HepG2 (cell line): ENCODE data around the gene ARHGEF1. TPM values are rescaled to one million over a fixed set of nuclear protein-coding genes. Genes with fewer than 3 reads are reported as not detected.

Experiments used
- CBX2 ChIP-seq, 2 experiments: fragments of 200-600 bp in 1 of 2; sonication (generic); formaldehyde crosslinking in 1 of 2; IDR thresholded peaks; 2 replicates each; pipeline versions ENCODE4 v1.7.0 to v1.8.1; 2018 to 2022; ENCODE audit warnings: low read depth in 2 of 2, low read length in 1 of 2, mild to moderate bottlenecking in 1 of 2, missing genetic modification reagents in 1 of 2
- FOXO4 ChIP-seq: sonication (generic); formaldehyde crosslinking; conservative IDR thresholded peaks from 2 replicates; pipeline ENCODE4 v1.8.1; 2023; ENCODE audit warnings: missing genetic modification reagents
- HDAC2 ChIP-seq: sonication (generic); formaldehyde crosslinking; IDR thresholded peaks from 2 replicates; pipeline ENCODE4 v1.4.0; 2020; ENCODE audit warnings: missing genetic modification reagents
- IRF1 ChIP-seq: sonication (generic); formaldehyde crosslinking; IDR thresholded peaks from 2 replicates; pipeline ENCODE4 v1.4.0; 2020; ENCODE audit warnings: low read depth, mild to moderate bottlenecking, missing genetic modification reagents
- KIAA2018 ChIP-seq: sonication (generic); formaldehyde crosslinking; IDR thresholded peaks from 2 replicates; pipeline ENCODE4 v1.5.0; 2020; ENCODE audit warnings: mild to moderate bottlenecking, missing genetic modification reagents, borderline replicate concordance
- MED13 ChIP-seq: sonication (generic); formaldehyde crosslinking; IDR thresholded peaks from 2 replicates; pipeline ENCODE4 v1.5.0; 2020; ENCODE audit warnings: missing genetic modification reagents
- MTF2 ChIP-seq: sonication (generic); formaldehyde crosslinking; IDR thresholded peaks from 2 replicates; pipeline ENCODE4 v1.5.0; 2020; ENCODE audit warnings: missing genetic modification reagents, borderline replicate concordance
- MXD4 ChIP-seq: IDR thresholded peaks from 2 replicates; pipeline ENCODE4 v1.6.1; 2016; ENCODE audit warnings: mild to moderate bottlenecking, missing biosample characterization, missing genetic modification reagents
- NFKB2 ChIP-seq: sonication (generic); formaldehyde crosslinking; IDR thresholded peaks from 2 replicates; pipeline ENCODE4 v1.4.0; 2020; ENCODE audit warnings: missing genetic modification reagents, borderline replicate concordance
- NFKBIZ ChIP-seq: IDR thresholded peaks from 2 replicates; pipeline ENCODE4 v1.6.1; 2018; ENCODE audit warnings: missing genetic modification reagents, missing compliant biosample characterization
- SAFB2 ChIP-seq: sonication (generic); formaldehyde crosslinking; IDR thresholded peaks from 2 replicates; pipeline ENCODE4 v1.5.1; 2020; ENCODE audit warnings: missing genetic modification reagents, low read depth, mild to moderate bottlenecking, borderline replicate concordance
- SKI ChIP-seq: fragments of 450-650 bp; IDR thresholded peaks from one replicate; pipeline ENCODE4 v1.6.1; 2018; ENCODE audit warnings: mild to moderate bottlenecking; ENCODE audit not compliant: partially characterized antibody
- SRSF1 ChIP-seq: fragments of 200-400 bp; formaldehyde crosslinking; optimal IDR thresholded peaks from 2 replicates; pipeline ENCODE3; 2017; ENCODE audit warnings: mild to moderate bottlenecking, low read depth, low read length, moderate library complexity
- TEAD3 ChIP-seq: optimal IDR thresholded peaks from 2 replicates; pipeline ENCODE3; 2016; ENCODE audit warnings: borderline replicate concordance
- TFAP4 ChIP-seq: sonication (generic); IDR thresholded peaks from 2 replicates; pipeline ENCODE4 v1.6.1; 2016; ENCODE audit warnings: low read depth, borderline replicate concordance
- ZNF383 ChIP-seq: sonication (generic); formaldehyde crosslinking; IDR thresholded peaks from 2 replicates; pipeline ENCODE4 v1.4.0; 2020; ENCODE audit warnings: missing genetic modification reagents, mild to moderate bottlenecking, borderline replicate concordance
- ZNF441 ChIP-seq: sonication (generic); formaldehyde crosslinking; IDR thresholded peaks from 2 replicates; pipeline ENCODE4 v1.7.0; 2021; ENCODE audit warnings: missing genetic modification reagents, borderline replicate concordance
- ZNF543 ChIP-seq: sonication (generic); formaldehyde crosslinking; IDR thresholded peaks from 2 replicates; pipeline ENCODE4 v1.4.0; 2020; ENCODE audit warnings: mild to moderate bottlenecking, missing genetic modification reagents
- polyA plus RNA-seq, 8 experiments: library from polyadenylated mRNA; depleted of rRNA in 3 of 8; stranded (reverse) in 7 of 8; unstranded in 1 of 8; fragments of >200 nt; fragmentation: Illumina TruSeq in 4 of 8; extraction: Trizol in 4 of 8; gene quantifications; 2 replicates each; pipeline versions ENCODE4 v1.2.1 to v1.2.3, GENCODE V29; 2011 to 2016; ENCODE audit warnings: low read depth in 4 of 8, missing spikeins in 1 of 8, mixed read lengths in 1 of 8; ENCODE audit not compliant: insufficient read depth in 1 of 8
- total RNA-seq, 5 experiments: library from RNA; depleted of rRNA; stranded (reverse); fragments of >200 nt; fragmentation: Illumina TruSeq; extraction: Trizol; gene quantifications; 2 replicates each; pipeline ENCODE4 v1.2.3, GENCODE V29; 2016; ENCODE audit warnings: low read depth in 1 of 5

The ARHGEF1 gene
- total and polyA plus RNA-seq, 2 of the 13 experiments (the other 11 are each of a cell fraction or from before 2014, with no cell fraction given), result 33.7 to 34.7 TPM

GRCh38 chr19:41887711-41888382, 4.9 kb downstream of the ARHGEF1 start (continued):
- TF ChIP-seq FOXO4, result no peak
- TF ChIP-seq KIAA2018, result no peak
- peak; percentile 90 for TF ChIP-seq SRSF1
- TF ChIP-seq HDAC2 (CRISPR knock-in tag), result peak; percentile 50
- TF ChIP-seq NFKBIZ (CRISPR knock-in tag), result peak; percentile 26; the same call in 1 of the 2 replicates
- TF ChIP-seq SAFB2 (CRISPR knock-in tag), result 0 out of 2 replicates have a peak, but pooled peaks have one; percentile 34
- TF ChIP-seq ZNF441, result no peak
- no peak for TF ChIP-seq IRF1 (CRISPR knock-in tag)
- peak; percentile 55 for TF ChIP-seq SKI
- TF ChIP-seq TEAD3 (CRISPR knock-in tag), result peak; percentile 89
- TF ChIP-seq NFKB2 (CRISPR knock-in tag), result peak; percentile 50; the same call in 1 of the 2 replicates
- TF ChIP-seq ZNF383, result 0 out of 2 replicates have a peak, but pooled peaks have one; percentile 42
- no peak for TF ChIP-seq CBX2 (IDR thresholded peaks at IDR 0.05; ENCODE audit: low read depth, low read length)
- TF ChIP-seq CBX2 (CRISPR knock-in tag; IDR thresholded peaks at IDR 0.05; ENCODE audit: low read depth), result no peak
- peak; percentile 55; the same call in 1 of the 2 replicates for TF ChIP-seq MED13
- no peak for TF ChIP-seq MXD4 (CRISPR knock-in tag)
- no peak for TF ChIP-seq MTF2 (CRISPR knock-in tag)
- TF ChIP-seq ZNF543 (CRISPR knock-in tag), result peak; percentile 86; the same call in 1 of the 2 replicates
- TF ChIP-seq TFAP4, result peak; percentile 92
